Epithelial cell of proximal tubule (primary cell): Measurements from ENCODE around the gene KLHL29. TPM values are rescaled to one million over a fixed set of nuclear protein-coding genes. Genes with fewer than 3 reads are reported as not detected.

ENCODE experiments used
- DNase-seq: peaks from one replicate; pipeline ENCODE4 v3.0.0-alpha.2; 2011; ENCODE audit warnings: low read depth
- H3K4me3 ChIP-seq: 2 replicates; pipeline ENCODE4 v1.5.1; 2011; ENCODE audit warnings: low read depth, mild to moderate bottlenecking, low read length
- CTCF ChIP-seq: conservative IDR thresholded peaks from 2 replicates; pipeline ENCODE4 v1.5.1; 2012; ENCODE audit warnings: low read depth, mild to moderate bottlenecking, low read length
- total RNA-seq: library from RNA; depleted of rRNA; stranded (reverse); fragments of >200 nt; gene quantifications from 2 replicates; pipeline ENCODE4 v1.2.3, GENCODE V29; 2015

Gene KLHL29
- total RNA-seq, 1 donor from 2014 or later = 12.0 TPM

DNA sequence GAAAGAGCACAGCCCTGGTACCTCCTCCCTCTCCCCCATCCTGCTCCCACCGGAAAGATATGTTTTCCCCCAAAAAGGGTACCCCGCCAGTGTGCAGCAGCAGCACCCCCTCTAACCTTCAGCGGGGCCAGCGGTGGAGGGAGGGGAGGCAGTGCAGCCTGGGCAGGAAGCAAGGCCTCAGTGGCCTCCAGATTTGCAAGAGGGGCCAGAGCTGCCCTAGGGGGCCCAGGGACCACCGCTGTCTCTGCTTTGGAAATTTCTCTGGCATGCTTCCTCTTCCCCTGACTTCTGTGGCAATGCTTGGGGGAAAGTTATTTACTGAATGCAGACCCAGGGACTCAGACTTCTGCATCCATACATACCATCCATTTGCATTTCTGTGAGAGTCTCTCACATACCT, 111.5 kb downstream of the KLHL29 start:
- DNase-seq = no peak
- H3K4me3 ChIP-seq = no peak overlapping the region
- no peak for TF ChIP-seq CTCF

- TF ChIP-seq CTCF = no peak
- no peak for DNase-seq
- no peak overlapping the region for H3K4me3 ChIP-seq
Measured at GRCh38 chr2:23497063-23497462, 112.1 kb downstream of the KLHL29 start.

GRCh38 chr2:23497536-23497935, 112.6 kb downstream of the KLHL29 start:
- TF ChIP-seq CTCF = no peak
- no peak for DNase-seq
- no peak overlapping the region for H3K4me3 ChIP-seq

GRCh38 chr2:23498943-23499342, 114.0 kb downstream of the KLHL29 start:
- DNase-seq = no peak
- H3K4me3 ChIP-seq = no peak overlapping the region

GRCh38 chr2:23499439-23499838, 114.5 kb downstream of the KLHL29 start:
- TF ChIP-seq CTCF = no peak
- DNase-seq = no peak
- H3K4me3 ChIP-seq = no peak overlapping the region

More at GRCh38 chr2:23498943-23499342, 114.0 kb downstream of the KLHL29 start:
- no peak for TF ChIP-seq CTCF

DNA sequence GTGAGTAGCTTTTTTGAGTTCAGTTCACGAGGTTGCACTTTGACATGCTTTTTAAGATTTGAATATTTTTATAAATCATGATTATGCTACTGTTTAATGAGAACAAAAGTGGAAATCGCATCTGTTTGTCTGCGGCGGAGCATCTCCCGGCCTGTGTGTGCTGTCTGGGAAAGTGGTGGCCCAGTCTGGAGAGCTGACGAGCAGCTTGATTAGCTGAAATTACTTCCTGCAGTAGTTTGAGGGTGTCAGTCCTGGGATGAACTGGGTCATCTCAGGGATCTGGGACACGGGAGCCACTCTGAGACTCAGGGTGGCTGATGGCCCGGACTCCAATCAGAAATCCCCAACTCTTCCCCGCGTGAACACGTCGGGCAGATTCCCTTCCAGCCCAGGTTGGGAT, 115.9 kb downstream of the KLHL29 start:
- H3K4me3 ChIP-seq = no peak overlapping the region
- no peak for DNase-seq
- no peak for TF ChIP-seq CTCF

DNA sequence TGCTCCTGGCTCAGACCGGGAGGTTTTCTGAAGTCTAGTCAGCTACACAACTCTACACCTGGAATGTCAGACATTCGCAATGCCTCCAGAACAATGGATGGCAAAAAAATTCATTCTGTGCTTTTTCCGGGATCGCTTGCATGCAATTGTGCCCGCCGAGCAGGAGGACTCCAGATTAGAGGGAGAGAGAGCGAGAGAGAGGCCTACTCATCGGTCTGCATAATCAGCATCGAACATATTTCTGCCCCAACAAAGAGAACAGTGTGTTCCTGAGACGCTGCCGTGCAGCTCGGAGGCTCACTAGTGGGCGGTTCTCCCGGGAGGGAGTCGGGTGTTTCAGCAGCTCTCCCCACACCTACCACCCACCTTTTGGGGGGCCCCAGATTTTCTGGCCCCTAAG, 117.1 kb downstream of the KLHL29 start:
- no peak for DNase-seq
- TF ChIP-seq CTCF = no peak
- H3K4me3 ChIP-seq = no peak overlapping the region
